HG03025 (cell line): Measurements from ENCODE around the gene LIPG.

Source experiments
- ATAC-seq: cut with Tn5 transposase; IDR thresholded peaks from one replicate; pipeline ENCODE4 v1.9.1; 2021; ENCODE audit warnings: mild to moderate bottlenecking, moderate library complexity; ENCODE audit not compliant: unreplicated experiment, low FRiP score

Gene LIPG

DNA sequence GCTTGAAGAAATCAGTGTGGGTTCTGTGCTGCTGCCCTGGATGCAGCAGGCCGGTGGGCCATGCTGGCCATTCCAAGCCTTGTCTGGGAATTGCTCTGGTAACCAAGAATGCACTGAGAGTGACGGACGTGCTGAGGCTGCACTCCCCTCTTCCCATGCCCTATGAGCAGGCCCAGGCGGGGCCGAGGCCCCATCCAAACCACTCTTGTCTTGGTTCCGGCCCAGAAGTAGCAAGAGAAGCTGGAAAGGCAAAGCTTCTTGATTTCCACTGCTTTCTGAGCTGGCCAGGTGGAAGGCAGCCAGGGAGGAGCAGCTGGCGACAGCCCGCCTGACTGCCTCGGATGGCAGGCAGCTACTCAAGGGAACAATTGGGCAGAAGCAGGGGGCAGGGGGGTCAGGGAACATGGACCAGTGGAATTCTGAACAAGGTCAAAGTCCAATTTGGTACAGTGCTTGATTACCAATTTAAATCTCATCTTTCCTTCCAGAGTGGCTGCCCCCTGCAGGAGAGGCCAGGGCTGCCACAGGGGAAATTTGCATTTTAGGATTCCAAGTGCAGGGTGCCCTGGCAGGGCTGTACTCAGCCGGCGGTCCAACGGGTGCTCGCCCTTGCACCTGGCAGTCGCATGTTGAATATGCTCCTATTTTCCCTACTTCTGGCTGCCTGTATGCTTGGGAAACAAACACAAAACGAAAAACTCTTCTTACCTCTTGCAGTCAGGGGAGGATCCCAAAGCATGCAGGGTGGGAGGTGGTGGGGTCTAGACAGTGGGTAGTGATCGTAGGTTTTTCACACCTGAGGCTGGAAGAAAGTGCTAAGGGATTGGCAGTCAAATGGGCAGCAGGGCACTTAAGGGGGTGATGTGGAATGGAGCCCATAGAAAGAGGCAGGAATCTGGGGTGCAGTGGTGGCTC lies 67.3 kb downstream of the LIPG start:
- ATAC-seq = no peak

- ATAC-seq = no peak
Measured at GRCh38 chr18:49630246-49630699, 68.4 kb downstream of the LIPG start.

DNA sequence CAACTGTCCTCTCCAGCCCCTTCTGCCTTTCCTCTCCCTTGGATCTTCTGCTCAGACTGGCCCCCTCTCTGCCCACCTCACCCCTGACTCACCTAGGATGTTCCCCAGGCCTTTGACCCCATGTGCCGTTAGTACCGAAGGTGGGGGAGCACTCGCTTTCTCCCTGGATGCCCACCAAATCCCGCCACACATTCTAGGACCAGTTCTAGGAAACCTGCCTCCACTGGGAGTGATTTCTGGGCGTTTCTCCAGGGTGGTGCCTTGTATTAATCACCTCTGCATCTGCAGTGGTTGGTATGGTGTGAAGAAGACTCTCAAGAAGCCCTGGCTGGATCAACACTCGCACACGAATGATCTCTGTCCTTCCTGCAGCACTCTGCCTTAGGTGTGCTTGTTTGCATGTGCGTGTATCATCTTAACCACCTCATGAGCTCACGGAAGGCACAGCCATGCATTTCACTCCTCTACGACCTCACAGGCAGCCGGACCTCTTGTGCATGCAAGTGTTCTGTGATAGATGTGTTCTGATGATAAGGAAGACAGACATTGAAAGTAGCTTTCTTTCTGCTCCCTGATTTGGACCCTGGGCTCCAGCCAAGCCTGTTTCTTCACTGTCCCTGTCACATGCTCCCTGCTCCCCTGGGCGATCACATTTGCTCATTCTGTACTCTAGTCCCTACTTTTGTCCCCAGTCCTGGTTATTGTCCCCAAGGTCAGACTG lies 69.4 kb downstream of the LIPG start:
- ATAC-seq = no peak

GRCh38 chr18:49632588-49632987 lies 70.7 kb downstream of the LIPG start:
- no peak for ATAC-seq

GRCh38 chr18:49638209-49638785 lies 76.4 kb downstream of the LIPG start:
- ATAC-seq = no peak

DNA sequence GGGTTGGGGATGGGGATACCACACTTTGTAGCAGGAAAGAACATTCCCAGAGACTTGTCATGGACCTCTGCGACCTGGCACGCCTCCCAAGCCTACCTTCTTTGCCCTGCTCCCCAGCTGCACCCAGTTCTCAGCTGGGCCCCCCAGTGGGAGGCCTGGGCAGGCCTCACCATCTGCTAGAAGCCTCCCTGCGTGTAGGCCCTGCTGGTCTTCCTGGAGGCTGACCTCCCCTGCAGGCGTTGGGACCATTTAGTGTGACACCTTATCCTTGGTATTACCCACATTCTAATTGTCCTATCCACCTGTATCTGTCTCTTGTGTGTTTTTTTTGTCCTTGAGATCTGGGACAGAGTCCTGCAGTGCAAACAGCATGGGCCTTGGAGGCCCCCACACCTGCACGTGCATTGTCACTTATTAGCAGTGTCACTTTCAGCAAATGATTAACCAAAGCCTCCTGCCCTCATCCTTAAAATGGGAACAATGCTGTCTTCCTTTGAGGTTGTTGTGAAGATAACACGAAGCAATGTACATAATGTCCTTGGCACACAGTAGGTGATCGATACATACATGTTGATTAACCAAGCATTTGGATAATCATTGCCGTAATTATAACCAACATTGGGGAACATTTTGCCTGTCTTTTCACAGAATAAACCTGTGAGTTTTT lies 77.2 kb downstream of the LIPG start:
- no peak for ATAC-seq

GRCh38 chr18:49639643-49640391 lies 78.0 kb downstream of the LIPG start:
- no peak for ATAC-seq

DNA sequence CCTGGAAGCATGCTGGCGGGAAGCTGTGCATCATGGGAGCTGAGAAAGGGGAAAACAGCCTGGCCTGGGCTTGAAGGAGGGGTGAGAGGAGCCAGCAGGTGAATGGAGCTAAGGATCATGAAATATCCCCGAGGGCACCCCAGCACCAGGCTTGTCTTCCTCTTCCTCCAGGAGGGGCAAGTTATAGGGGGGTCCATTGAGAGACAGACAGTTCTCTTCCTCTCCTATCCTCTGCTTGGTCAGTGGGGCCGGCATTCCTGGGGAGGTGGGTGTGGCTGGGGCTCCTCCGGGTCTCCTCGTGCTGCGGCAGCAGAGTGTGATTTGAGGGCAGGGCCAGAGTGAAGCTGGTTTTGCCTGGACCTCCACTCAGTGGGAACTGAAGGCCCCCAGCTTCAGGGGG lies 78.9 kb downstream of the LIPG start:
- no peak for ATAC-seq

DNA sequence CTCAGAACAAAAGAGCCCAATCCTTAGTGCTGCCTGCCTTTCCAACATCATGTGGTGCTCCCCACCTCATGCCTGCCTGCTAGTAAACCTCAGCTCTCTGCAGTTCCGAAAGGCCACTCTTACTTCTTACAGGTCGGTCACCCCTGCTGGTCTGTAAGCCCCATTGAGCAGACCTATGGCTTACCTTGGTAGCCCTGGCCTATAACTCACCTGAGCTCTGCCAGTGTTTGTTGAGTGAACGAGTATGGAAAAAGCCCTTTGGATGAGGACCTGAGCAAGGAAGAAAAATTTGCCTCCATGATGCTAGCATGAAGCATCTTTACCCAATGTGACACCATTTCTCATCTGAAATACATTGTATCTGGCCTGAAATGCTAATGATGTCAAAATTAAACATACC lies 83.3 kb downstream of the LIPG start:
- ATAC-seq = no peak

DNA sequence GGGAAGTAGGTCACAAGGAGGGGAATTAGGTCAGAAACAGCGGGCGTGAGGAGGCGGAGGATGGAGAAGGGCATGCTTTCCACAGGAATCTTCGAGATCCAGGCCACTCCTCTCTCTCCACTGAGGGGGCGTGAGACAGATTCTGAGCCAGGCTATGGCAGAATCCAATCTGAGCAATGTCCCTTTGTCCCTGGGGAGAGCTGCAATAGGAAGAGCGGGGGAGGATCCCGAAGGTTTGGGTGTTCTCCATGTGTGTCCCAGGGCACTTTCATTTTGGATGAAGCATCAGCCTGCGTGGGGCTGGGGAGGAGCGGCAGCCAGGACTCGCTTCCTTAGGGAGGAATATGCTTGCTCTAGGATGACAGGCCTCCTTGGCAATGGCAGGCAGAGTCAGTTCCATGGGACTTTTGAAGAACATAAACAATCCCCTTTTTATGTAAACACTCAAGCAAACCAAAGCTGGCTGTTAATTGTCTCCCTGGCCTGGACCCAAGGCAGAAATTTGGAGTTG lies 84.0 kb downstream of the LIPG start:
- no peak for ATAC-seq

DNA sequence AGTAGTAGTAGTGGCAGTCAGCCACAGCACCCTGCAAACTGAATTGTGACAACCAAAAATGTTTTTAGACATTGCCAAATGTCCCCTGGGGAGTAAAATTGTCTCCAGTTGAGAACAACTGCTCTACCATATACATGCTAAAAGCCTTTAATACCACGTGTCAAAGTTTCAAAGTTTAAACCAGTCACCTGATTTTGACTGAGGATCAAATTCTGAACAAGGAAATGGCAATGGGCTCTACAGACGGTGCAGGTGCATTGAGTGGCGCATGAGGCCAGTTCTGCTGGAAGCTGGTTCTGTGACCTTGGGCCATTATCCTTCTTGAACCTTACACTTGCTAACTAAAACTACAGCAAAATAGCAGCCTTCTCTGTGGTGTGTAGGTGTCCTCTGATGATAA lies 85.0 kb downstream of the LIPG start:
- no peak for ATAC-seq

GRCh38 chr18:49647496-49648168 lies 85.8 kb downstream of the LIPG start:
- ATAC-seq = no peak

DNA sequence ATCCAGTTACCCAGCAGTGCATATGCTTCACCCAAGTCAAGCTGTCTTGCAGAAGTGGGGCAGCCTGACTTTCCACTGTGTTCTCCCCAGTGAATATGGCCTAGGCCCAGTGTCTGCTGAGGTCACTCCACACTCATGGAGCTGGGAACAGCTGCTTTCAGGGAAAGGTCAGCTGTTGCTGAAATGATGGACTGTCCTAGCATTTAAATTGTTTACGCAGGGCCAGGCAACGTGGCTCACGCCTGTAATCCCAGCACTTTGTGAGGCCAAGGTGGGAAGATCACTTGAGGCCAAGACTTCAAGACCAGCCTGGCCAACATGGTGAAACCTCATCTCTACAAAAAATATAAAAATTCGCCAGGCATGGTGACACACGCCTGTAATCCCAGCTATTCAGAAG lies 86.5 kb downstream of the LIPG start:
- no peak for ATAC-seq
